Neural crest cell (in vitro differentiated cells): ENCODE data around the gene ZNF254. TPM values are rescaled to one million over a fixed set of nuclear protein-coding genes. Genes with fewer than 3 reads are reported as not detected.

Experiments used
- DNase-seq: peaks from one replicate; pipeline ENCODE4 v3.0.0; 2021; ENCODE audit warnings: low read depth, mixed read lengths, low spot score
- H3K27ac Mint-ChIP-seq: one replicate; pipeline ENCODE4 v1.8.0; 2021; ENCODE audit warnings: mild to moderate bottlenecking, mixed read lengths; ENCODE audit not compliant: unreplicated experiment
- H3K27me3 Mint-ChIP-seq: 2 replicates; pipeline ENCODE4 v1.8.0; 2021; ENCODE audit warnings: low read depth, mild to moderate bottlenecking, mixed read lengths
- H3K36me3 Mint-ChIP-seq: 2 replicates; pipeline ENCODE4 v1.8.0; 2021; ENCODE audit warnings: low read depth, mild to moderate bottlenecking, mixed read lengths
- H3K4me1 Mint-ChIP-seq: 2 replicates; pipeline ENCODE4 v1.8.0; 2021; ENCODE audit warnings: mixed read lengths
- H3K4me3 Mint-ChIP-seq: one replicate; pipeline ENCODE4 v1.8.0; 2021; ENCODE audit warnings: mild to moderate bottlenecking, mixed read lengths
- H3K9me3 Mint-ChIP-seq: 2 replicates; pipeline ENCODE4 v1.8.0; 2021; ENCODE audit warnings: mixed read lengths
- total RNA-seq: library from RNA; stranded (reverse); gene quantifications from 2 replicates; pipeline ENCODE4 v1.2.1, GENCODE V29; 2021
- TF ChIP-seq, protein P1 (sequence below): fragments of 200-600 bp; sonication (generic); conservative IDR thresholded peaks from 2 replicates; pipeline ENCODE4 v1.5.0; 2021; ENCODE audit warnings: antibody characterized with exemption, mild to moderate bottlenecking

ZNF254 gene
- total RNA-seq, 1 donor from 2014 or later: 36.8 TPM

DNA sequence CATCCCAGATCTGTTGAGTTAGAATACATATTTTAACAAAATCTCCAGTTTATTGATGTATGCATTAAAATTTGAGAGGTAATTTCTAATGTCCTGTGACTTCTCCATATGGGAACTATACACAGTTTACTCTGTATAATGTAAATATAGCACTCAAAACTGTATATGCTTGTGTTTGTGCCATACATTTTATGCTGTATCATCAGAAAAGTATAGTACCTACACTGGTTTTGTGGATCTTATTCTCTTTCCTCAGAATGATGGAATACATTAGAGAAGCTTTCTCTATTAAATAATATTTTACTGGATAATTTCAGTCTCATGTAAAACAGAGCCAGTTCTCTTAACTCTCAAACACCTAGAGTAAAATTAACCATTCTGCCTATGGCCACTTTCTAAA, 53.6 kb downstream of the ZNF254 start:
- Mint-ChIP-seq H3K27me3 (peaks cover 4% of the 10 kb centered on the region), H3K4me3 (no peak overlapping the region), H3K27ac (no peak overlapping the region), H3K4me1 (no peaks in the 10 kb centered on the region), H3K36me3 (peaks cover 68% of the 10 kb centered on the region), H3K9me3 (peaks cover 27% of the 10 kb centered on the region)
- no peak for DNase-seq
- TF ChIP-seq, protein P1, sequence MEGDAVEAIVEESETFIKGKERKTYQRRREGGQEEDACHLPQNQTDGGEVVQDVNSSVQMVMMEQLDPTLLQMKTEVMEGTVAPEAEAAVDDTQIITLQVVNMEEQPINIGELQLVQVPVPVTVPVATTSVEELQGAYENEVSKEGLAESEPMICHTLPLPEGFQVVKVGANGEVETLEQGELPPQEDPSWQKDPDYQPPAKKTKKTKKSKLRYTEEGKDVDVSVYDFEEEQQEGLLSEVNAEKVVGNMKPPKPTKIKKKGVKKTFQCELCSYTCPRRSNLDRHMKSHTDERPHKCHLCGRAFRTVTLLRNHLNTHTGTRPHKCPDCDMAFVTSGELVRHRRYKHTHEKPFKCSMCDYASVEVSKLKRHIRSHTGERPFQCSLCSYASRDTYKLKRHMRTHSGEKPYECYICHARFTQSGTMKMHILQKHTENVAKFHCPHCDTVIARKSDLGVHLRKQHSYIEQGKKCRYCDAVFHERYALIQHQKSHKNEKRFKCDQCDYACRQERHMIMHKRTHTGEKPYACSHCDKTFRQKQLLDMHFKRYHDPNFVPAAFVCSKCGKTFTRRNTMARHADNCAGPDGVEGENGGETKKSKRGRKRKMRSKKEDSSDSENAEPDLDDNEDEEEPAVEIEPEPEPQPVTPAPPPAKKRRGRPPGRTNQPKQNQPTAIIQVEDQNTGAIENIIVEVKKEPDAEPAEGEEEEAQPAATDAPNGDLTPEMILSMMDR: no peak

- peaks cover 23% of the 10 kb centered on the region for H3K9me3 Mint-ChIP-seq
- H3K4me3 Mint-ChIP-seq: peak overlapping the region; percentile 31
- H3K4me1 Mint-ChIP-seq: no peaks in the 10 kb centered on the region
- H3K27ac Mint-ChIP-seq: no peak overlapping the region
- H3K27me3 Mint-ChIP-seq: no peaks in the 10 kb centered on the region
- H3K36me3 Mint-ChIP-seq: peaks cover 64% of the 10 kb centered on the region
- TF ChIP-seq, protein P1: no peak
- no peak for DNase-seq
Measured at GRCh38 chr19:24141612-24142011, 54.6 kb downstream of the ZNF254 start.

GRCh38 chr19:24142771-24143170, 55.8 kb downstream of the ZNF254 start:
- Mint-ChIP-seq H3K27ac (no peak overlapping the region), H3K27me3 (no peaks in the 10 kb centered on the region), H3K4me3 (no peak overlapping the region), H3K9me3 (peaks cover 22% of the 10 kb centered on the region), H3K4me1 (no peaks in the 10 kb centered on the region), H3K36me3 (peaks cover 61% of the 10 kb centered on the region)
- TF ChIP-seq, protein P1: no peak
- DNase-seq: no peak

DNA sequence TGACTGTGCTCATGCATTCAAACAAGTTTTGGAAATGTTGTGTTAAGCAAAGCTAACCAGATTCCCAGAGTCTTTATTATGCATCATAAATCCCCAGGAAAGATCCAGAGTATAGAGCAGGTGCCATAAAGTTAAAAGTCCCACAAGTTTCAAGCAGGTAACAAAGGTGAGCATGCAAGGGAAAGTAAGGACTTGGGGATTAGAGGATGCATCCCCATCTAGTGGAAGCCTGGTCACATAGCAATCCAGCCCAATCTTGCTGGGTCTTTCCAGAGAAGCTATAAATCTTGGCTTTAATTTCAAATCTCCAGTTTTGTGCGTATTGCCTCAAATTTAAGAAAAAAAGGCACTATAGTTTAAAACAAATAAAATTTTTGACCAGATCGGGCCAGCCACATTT, 72.7 kb downstream of the ZNF254 start:
- H3K27ac Mint-ChIP-seq: no peak overlapping the region

DNA sequence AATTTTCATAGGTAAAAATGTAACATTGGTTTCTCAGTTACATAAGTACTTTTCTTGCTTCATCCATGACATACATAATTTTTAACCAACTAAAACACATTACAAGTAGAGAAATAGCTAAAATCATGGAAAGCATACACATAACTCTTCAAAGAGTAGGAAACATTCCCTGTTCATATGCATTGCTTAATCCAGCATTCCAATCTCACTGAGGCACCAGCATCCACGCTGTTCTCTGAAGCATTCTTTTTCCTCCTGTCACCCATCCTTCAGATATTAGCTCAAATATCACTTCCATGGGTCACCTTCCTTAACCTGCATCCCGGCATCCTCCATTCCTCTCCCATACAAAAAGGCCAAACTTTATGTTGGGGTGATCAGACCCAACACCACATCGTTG, 79.1 kb downstream of the ZNF254 start:
- H3K4me3 Mint-ChIP-seq: no peak overlapping the region

More for the DNA sequence above, 72.7 kb downstream of the ZNF254 start:
- TF ChIP-seq, protein P1: peak; percentile 56
- H3K4me3 Mint-ChIP-seq: no peak overlapping the region
- H3K36me3 Mint-ChIP-seq: peaks cover 63% of the 10 kb centered on the region
- H3K27me3 Mint-ChIP-seq: no peaks in the 10 kb centered on the region
- DNase-seq: no peak
- peaks cover 35% of the 10 kb centered on the region for H3K9me3 Mint-ChIP-seq
- no peaks in the 10 kb centered on the region for H3K4me1 Mint-ChIP-seq

More for the DNA sequence above, 79.1 kb downstream of the ZNF254 start:
- no peak for DNase-seq
- Mint-ChIP-seq H3K9me3 (peaks cover 35% of the 10 kb centered on the region), H3K4me1 (no peaks in the 10 kb centered on the region), H3K27me3 (no peaks in the 10 kb centered on the region), H3K36me3 (peaks cover 52% of the 10 kb centered on the region), H3K27ac (no peak overlapping the region)
- TF ChIP-seq, protein P1: no peak
